Neural cell (in vitro differentiated cells): Measurements from ENCODE around the gene MANBA.

Experiments used
- EZH2 ChIP-seq: fragments of 200-600, 300-800 bp; shearing (Covaris generic), sonication (generic); IDR thresholded peaks from 2 replicates; pipeline ENCODE4 v1.6.1; 2014; ENCODE audit warnings: antibody characterized with exemption, low read length, borderline replicate concordance, mild to moderate bottlenecking; ENCODE audit not compliant: insufficient read depth, poor library complexity, severe bottlenecking
- MXI1 ChIP-seq: fragments of 450-650 bp; conservative IDR thresholded peaks from 2 replicates; pipeline ENCODE4 v1.6.1; 2014; ENCODE audit warnings: antibody characterized with exemption, mild to moderate bottlenecking; ENCODE audit not compliant: poor library complexity, severe bottlenecking
- POLR2AphosphoS5 ChIP-seq: IDR thresholded peaks from 2 replicates; pipeline ENCODE4 v1.6.1; 2012
- RAD21 ChIP-seq: fragments of 450-650 bp; conservative IDR thresholded peaks from 2 replicates; pipeline ENCODE4 v1.6.1; 2014; ENCODE audit warnings: antibody characterized with exemption, mild to moderate bottlenecking, moderate library complexity
- SMC3 ChIP-seq: fragments of 450-650 bp; conservative IDR thresholded peaks from 2 replicates; pipeline ENCODE4 v1.6.1; 2014; ENCODE audit warnings: antibody characterized with exemption, mild to moderate bottlenecking, moderate library complexity; ENCODE audit not compliant: poor library complexity
- TAF1 ChIP-seq: IDR thresholded peaks from 2 replicates; pipeline ENCODE4 v1.6.1; 2012; ENCODE audit warnings: low read depth
- TF ChIP-seq, protein P1 (sequence below): fragments of 450-650 bp; IDR thresholded peaks from 2 replicates; pipeline ENCODE4 v1.5.1; 2014; ENCODE audit warnings: antibody characterized with exemption, mild to moderate bottlenecking, moderate library complexity; ENCODE audit not compliant: poor library complexity, severe bottlenecking
- TF ChIP-seq, protein P2 (sequence below): IDR thresholded peaks from 2 replicates; pipeline ENCODE4 v1.6.1; 2012; ENCODE audit warnings: borderline replicate concordance

DNA sequence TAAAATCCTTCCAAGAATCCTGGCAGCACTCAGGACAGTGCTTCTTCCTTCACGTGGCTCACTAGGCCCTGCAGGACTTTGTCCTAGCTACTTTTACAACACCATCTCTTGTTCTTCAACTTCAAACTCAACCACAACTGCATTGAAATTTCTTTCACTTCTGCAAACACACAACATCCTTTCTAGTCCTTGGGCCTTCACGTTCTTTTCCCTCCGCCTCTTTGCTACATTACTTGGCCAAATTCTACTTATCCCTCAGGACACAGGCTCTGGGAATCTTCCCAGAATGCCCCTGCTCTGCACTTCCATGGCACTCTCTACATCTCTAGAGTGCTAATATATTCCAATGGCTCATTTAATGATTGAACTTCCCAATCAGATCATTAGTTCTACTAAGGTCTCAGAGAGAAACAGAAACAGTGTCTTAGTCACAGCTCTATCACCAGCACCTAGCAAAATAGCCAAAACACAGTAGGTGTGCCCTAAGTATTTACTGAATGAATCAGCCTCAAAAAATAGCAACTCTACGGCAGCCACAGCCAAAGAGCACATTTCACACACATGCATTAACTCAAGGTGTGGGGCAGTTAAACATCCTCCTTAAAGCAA, 73.3 kb downstream of the MANBA start:
- no peak for TF ChIP-seq TAF1
- TF ChIP-seq, protein P1, sequence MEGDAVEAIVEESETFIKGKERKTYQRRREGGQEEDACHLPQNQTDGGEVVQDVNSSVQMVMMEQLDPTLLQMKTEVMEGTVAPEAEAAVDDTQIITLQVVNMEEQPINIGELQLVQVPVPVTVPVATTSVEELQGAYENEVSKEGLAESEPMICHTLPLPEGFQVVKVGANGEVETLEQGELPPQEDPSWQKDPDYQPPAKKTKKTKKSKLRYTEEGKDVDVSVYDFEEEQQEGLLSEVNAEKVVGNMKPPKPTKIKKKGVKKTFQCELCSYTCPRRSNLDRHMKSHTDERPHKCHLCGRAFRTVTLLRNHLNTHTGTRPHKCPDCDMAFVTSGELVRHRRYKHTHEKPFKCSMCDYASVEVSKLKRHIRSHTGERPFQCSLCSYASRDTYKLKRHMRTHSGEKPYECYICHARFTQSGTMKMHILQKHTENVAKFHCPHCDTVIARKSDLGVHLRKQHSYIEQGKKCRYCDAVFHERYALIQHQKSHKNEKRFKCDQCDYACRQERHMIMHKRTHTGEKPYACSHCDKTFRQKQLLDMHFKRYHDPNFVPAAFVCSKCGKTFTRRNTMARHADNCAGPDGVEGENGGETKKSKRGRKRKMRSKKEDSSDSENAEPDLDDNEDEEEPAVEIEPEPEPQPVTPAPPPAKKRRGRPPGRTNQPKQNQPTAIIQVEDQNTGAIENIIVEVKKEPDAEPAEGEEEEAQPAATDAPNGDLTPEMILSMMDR: no peak
- TF ChIP-seq EZH2: no peak
- no peak for TF ChIP-seq MXI1
- TF ChIP-seq, protein P2, sequence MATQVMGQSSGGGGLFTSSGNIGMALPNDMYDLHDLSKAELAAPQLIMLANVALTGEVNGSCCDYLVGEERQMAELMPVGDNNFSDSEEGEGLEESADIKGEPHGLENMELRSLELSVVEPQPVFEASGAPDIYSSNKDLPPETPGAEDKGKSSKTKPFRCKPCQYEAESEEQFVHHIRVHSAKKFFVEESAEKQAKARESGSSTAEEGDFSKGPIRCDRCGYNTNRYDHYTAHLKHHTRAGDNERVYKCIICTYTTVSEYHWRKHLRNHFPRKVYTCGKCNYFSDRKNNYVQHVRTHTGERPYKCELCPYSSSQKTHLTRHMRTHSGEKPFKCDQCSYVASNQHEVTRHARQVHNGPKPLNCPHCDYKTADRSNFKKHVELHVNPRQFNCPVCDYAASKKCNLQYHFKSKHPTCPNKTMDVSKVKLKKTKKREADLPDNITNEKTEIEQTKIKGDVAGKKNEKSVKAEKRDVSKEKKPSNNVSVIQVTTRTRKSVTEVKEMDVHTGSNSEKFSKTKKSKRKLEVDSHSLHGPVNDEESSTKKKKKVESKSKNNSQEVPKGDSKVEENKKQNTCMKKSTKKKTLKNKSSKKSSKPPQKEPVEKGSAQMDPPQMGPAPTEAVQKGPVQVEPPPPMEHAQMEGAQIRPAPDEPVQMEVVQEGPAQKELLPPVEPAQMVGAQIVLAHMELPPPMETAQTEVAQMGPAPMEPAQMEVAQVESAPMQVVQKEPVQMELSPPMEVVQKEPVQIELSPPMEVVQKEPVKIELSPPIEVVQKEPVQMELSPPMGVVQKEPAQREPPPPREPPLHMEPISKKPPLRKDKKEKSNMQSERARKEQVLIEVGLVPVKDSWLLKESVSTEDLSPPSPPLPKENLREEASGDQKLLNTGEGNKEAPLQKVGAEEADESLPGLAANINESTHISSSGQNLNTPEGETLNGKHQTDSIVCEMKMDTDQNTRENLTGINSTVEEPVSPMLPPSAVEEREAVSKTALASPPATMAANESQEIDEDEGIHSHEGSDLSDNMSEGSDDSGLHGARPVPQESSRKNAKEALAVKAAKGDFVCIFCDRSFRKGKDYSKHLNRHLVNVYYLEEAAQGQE: no peak
- no peak for TF ChIP-seq POLR2AphosphoS5
- no peak for TF ChIP-seq SMC3
- no peak for TF ChIP-seq RAD21
